OCI-LY3 (cell line): ENCODE measurements around the gene ACTL6B.

Experiments
- EZH2phosphoT487 ChIP-seq: fragments of 200-600 bp; shearing (Covaris generic); IDR thresholded peaks from 2 replicates; pipeline ENCODE4 v1.6.1; 2018; ENCODE audit warnings: antibody characterized with exemption, mixed run types, low read depth
- TF ChIP-seq, protein P1 (sequence below): fragments of 200-600, 300-600 bp; sonication (generic); IDR thresholded peaks from 2 replicates; pipeline ENCODE4 v1.5.1; 2014; ENCODE audit warnings: antibody characterized with exemption, low read length, low read depth

DNA sequence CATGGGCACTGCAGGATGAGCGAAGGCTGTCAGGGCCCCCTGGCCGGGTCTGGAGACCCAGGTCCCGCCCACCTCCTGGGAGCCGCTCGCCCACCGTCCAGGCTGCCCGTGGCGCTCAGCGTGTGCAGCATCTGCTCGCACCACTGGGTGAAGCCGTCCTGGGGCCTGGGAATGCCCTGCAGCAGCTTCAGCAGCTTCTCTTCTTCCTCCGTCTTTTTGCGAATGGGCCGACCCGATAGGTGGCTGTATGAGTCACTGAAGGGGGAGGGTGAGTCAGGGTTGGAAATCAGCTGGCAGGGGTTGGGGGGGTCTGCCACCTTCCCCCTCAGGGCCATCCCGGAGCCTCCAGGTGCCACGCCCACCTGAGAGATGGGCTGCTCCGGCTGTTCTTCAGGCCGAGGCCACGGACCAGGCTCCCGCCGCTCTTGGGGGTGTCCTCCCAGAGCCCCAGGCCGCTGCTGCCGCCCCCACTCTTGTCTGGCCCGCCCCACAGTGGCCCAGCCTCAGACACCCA, 26.0 kb upstream of the ACTL6B start:
- TF ChIP-seq, protein P1, sequence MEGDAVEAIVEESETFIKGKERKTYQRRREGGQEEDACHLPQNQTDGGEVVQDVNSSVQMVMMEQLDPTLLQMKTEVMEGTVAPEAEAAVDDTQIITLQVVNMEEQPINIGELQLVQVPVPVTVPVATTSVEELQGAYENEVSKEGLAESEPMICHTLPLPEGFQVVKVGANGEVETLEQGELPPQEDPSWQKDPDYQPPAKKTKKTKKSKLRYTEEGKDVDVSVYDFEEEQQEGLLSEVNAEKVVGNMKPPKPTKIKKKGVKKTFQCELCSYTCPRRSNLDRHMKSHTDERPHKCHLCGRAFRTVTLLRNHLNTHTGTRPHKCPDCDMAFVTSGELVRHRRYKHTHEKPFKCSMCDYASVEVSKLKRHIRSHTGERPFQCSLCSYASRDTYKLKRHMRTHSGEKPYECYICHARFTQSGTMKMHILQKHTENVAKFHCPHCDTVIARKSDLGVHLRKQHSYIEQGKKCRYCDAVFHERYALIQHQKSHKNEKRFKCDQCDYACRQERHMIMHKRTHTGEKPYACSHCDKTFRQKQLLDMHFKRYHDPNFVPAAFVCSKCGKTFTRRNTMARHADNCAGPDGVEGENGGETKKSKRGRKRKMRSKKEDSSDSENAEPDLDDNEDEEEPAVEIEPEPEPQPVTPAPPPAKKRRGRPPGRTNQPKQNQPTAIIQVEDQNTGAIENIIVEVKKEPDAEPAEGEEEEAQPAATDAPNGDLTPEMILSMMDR, result no peak
- TF ChIP-seq EZH2phosphoT487, result no peak
